Uterus (tissue), 4 donors: Measurements from ENCODE around the gene PRAMEF18. TPM values are rescaled to one million over a fixed set of nuclear protein-coding genes. Genes with fewer than 3 reads are reported as not detected.

Source experiments
- total RNA-seq, 4 donors: library from RNA; depleted of rRNA in 3 of 4; stranded (reverse); fragments of >200 nt in 3 of 4; gene quantifications; one replicate each; pipeline versions ENCODE4 v1.1.0 to v1.2.4, GENCODE V29; 2014 to 2023
- donor health status: DM: yes; HTN: yes; CAD: no.

The PRAMEF18 gene
- total RNA-seq, 4 donors from 2014 or later, result not detected

Other genes with a start within 250 kb of the PRAMEF18 start
- gene PRAMEF27, start 169.6 kb downstream of the PRAMEF18 start, total RNA-seq, result not detected
- not detected for gene HNRNPCL3, start 165.4 kb downstream of the PRAMEF18 start, total RNA-seq
- not detected for gene PRAMEF25, start 155.4 kb downstream of the PRAMEF18 start, total RNA-seq
- not detected for gene HNRNPCL2, start 109.3 kb downstream of the PRAMEF18 start, total RNA-seq
- gene PRAMEF26, start 70.1 kb downstream of the PRAMEF18 start, total RNA-seq, result not detected
- gene HNRNPCL4, start 60.5 kb downstream of the PRAMEF18 start, total RNA-seq, result not detected
- gene PRAMEF9, start 54.3 kb downstream of the PRAMEF18 start, total RNA-seq, result not detected
- not detected for gene PRAMEF13, start 24.7 kb downstream of the PRAMEF18 start, total RNA-seq
- not detected for gene PRAMEF5, start 28.0 kb upstream of the PRAMEF18 start, total RNA-seq
- gene PRAMEF8, start 59.0 kb upstream of the PRAMEF18 start, total RNA-seq, result not detected
- not detected for gene PRAMEF33, start 77.4 kb upstream of the PRAMEF18 start, total RNA-seq
- not detected for gene PRAMEF15, start 89.4 kb upstream of the PRAMEF18 start, total RNA-seq
- gene PRAMEF14, start 121.0 kb upstream of the PRAMEF18 start, total RNA-seq, result not detected
- not detected for gene PRAMEF19, start 145.8 kb upstream of the PRAMEF18 start, total RNA-seq
- gene PRAMEF17, start 163.5 kb upstream of the PRAMEF18 start, total RNA-seq, result not detected
- gene PRAMEF20, start 184.3 kb upstream of the PRAMEF18 start, total RNA-seq, result not detected